ENCODE data around the gene CLINT1. TPM values are rescaled to one million over a fixed set of nuclear protein-coding genes. Genes with fewer than 3 reads are reported as not detected.

The CLINT1 gene
- polyA plus RNA-seq, 2 of the 4 experiments (the other 2 are of a cell fraction) = 89.7 to 185 TPM

- TF ChIP-seq REST (IDR thresholded peaks at IDR 0.05) (no peak), ZFP36 (IDR thresholded peaks at IDR 0.05; ENCODE audit: borderline replicate concordance, partially characterized antibody) (no peak)
Observed at GRCh38 chr5:157890836-157891597, 32.1 kb upstream of the CLINT1 start (continued).

GRCh38 chr5:157888814-157889532 lies 30.0 kb upstream of the CLINT1 start:
- H3K4me2 ChIP-seq = no peak overlapping the region
- no peak overlapping the region for H3K27ac ChIP-seq
- TF ChIP-seq JUN (IDR thresholded peaks at IDR 0.05) (no peak), ZSCAN20 (CRISPR knock-in tag; IDR thresholded peaks at IDR 0.05) (no peak), GATA3 (IDR thresholded peaks at IDR 0.05; ENCODE audit: borderline replicate concordance) (no peak), KDM1A (IDR thresholded peaks at IDR 0.05; ENCODE audit: low read depth) (no peak), USF2 (IDR thresholded peaks at IDR 0.05) (no peak), EHMT2 (IDR thresholded peaks at IDR 0.05; ENCODE audit: low read depth) (no peak), CBX8 (IDR thresholded peaks at IDR 0.05) (no peak), PHF8 (IDR thresholded peaks at IDR 0.05; ENCODE audit: borderline replicate concordance, low read depth) (no peak), BHLHE40 (IDR thresholded peaks at IDR 0.05; ENCODE audit: low read depth, low read length) (no peak), ESRRA (IDR thresholded peaks at IDR 0.05; ENCODE audit: borderline replicate concordance, low read length) (no peak), ZNF302 (CRISPR knock-in tag; IDR thresholded peaks at IDR 0.05) (no peak), HOXA7 (CRISPR knock-in tag; IDR thresholded peaks at IDR 0.05) (no peak), HEYL (CRISPR knock-in tag; IDR thresholded peaks at IDR 0.05) (no peak), ZFP36 (IDR thresholded peaks at IDR 0.05; ENCODE audit: borderline replicate concordance, partially characterized antibody) (no peak), CTCF (IDR thresholded peaks at IDR 0.05) (no peak), EHF (CRISPR knock-in tag; IDR thresholded peaks at IDR 0.05) (no peak), FOSL2 (IDR thresholded peaks at IDR 0.05) (no peak), FOSL2 (CRISPR knock-in tag; IDR thresholded peaks at IDR 0.05) (no peak)
- H3K9me3 ChIP-seq = no peaks in the 10 kb centered on the region
- FAIRE-seq (no peak), ATAC-seq (no peak), DNase-seq (ENCODE audit: low read depth in 1 of 2, low spot score in 1 of 2) (no peak)
- CTCF ChIA-PET = no interaction called here
- no peak overlapping the region for H3K4me3 ChIP-seq
- H3K4me1 ChIP-seq = peaks cover 5% of the 10 kb centered on the region; the same call in 1 of the 3 replicates
- WGBS (ENCODE audit: missing lambda C conversion rate) = 52% methylated on average over 1 of the region's 1 CpG
- POLR2A ChIA-PET = no interaction called here
